Endodermal cell (in vitro differentiated cells): Measurements from ENCODE around the gene BHLHE40. TPM values are rescaled to one million over a fixed set of nuclear protein-coding genes. Genes with fewer than 3 reads are reported as not detected.

Experiments
- DNase-seq: peaks from one replicate; pipeline ENCODE4 v3.0.0-alpha.2; 2017
- H3K27ac ChIP-seq: 2 replicates; pipeline ENCODE4 v1.5.1; 2013; ENCODE audit warnings: mild to moderate bottlenecking, low read depth, low read length, moderate library complexity
- H3K27me3 ChIP-seq: 2 replicates; pipeline ENCODE4 v1.6.1; 2013; ENCODE audit warnings: mild to moderate bottlenecking, low read length, moderate library complexity; ENCODE audit not compliant: insufficient read depth, control insufficient read depth, poor library complexity, severe bottlenecking
- H3K36me3 ChIP-seq: 2 replicates; pipeline ENCODE4 v1.7.0; 2013; ENCODE audit warnings: mild to moderate bottlenecking, low read length, moderate library complexity; ENCODE audit not compliant: control insufficient read depth, insufficient read depth
- H3K4me1 ChIP-seq: one replicate; pipeline ENCODE4 v1.7.0; 2013; ENCODE audit warnings: low read length; ENCODE audit not compliant: control insufficient read depth, insufficient read depth
- H3K4me3 ChIP-seq: 2 replicates; pipeline ENCODE4 v1.5.1; 2013; ENCODE audit warnings: mild to moderate bottlenecking, low read length, moderate library complexity
- H3K9ac ChIP-seq: 2 replicates; pipeline ENCODE4 v1.6.1; 2013; ENCODE audit warnings: mild to moderate bottlenecking, low read length, moderate library complexity; ENCODE audit not compliant: poor library complexity, severe bottlenecking; ENCODE audit errors: extremely low read depth
- H3K9me3 ChIP-seq: 2 replicates; pipeline ENCODE4 v1.6.1; 2013; ENCODE audit warnings: mild to moderate bottlenecking, low read length, moderate library complexity; ENCODE audit not compliant: control insufficient read depth
- H3K27ac Mint-ChIP-seq: 2 replicates; pipeline ENCODE4 v1.8.0; 2020; ENCODE audit warnings: mixed read lengths
- H3K27me3 Mint-ChIP-seq: 2 replicates; pipeline ENCODE4 v1.8.0; 2021; ENCODE audit warnings: mild to moderate bottlenecking, mixed read lengths; ENCODE audit not compliant: insufficient read depth
- H3K36me3 Mint-ChIP-seq: 2 replicates; pipeline ENCODE4 v1.8.0; 2020; ENCODE audit warnings: low read depth, mixed read lengths
- H3K4me1 Mint-ChIP-seq: 2 replicates; pipeline ENCODE4 v1.8.0; 2020; ENCODE audit warnings: mixed read lengths
- H3K4me3 Mint-ChIP-seq: 2 replicates; pipeline ENCODE4 v1.8.0; 2020; ENCODE audit warnings: mild to moderate bottlenecking, moderate library complexity, mixed read lengths
- H3K9me3 Mint-ChIP-seq: 2 replicates; pipeline ENCODE4 v1.8.0; 2020; ENCODE audit warnings: mild to moderate bottlenecking, mixed read lengths
- CTCF ChIP-seq: fragments of 200-600 bp; sonication (generic); conservative IDR thresholded peaks from 2 replicates; pipeline ENCODE4 v1.5.0; 2021; ENCODE audit warnings: antibody characterized with exemption, mild to moderate bottlenecking
- WGBS, 2 experiments: methylation state at CpG; one replicate each; pipeline versions ENCODE4 v1.1.5 to v1.1.7; 2013; ENCODE audit warnings: missing lambda C conversion rate in 2 of 2, mixed read lengths in 1 of 2; ENCODE audit not compliant: insufficient coverage in 1 of 2, insufficient read length in 1 of 2; 5-methylcytosine and 5-hydroxymethylcytosine counted together
- total RNA-seq, 2 donors: library from RNA; stranded (reverse); fragmentation: NEBNext Ultra II Directional in 1 of 2; extraction: Animal tissue kit (Norgen Biotek cat#: 25700) in 1 of 2; gene quantifications; 2 replicates in 1 of 2; 3 replicates in 1 of 2; pipeline ENCODE4 v1.2.1, GENCODE V29; 2021

Gene BHLHE40
- total RNA-seq, 2 donors from 2014 or later, result 2.6 to 2.9 TPM

- WGBS, 2 experiments, result 95% methylated on average over 5 to 9 of the region's 10 CpGs
- Histone ChIP-seq H3K36me3 (no peaks in the 10 kb centered on the region), H3K4me1 (no peaks in the 10 kb centered on the region), H3K9me3 (no peaks in the 10 kb centered on the region), H3K27ac (no peak overlapping the region), H3K4me3 (no peak overlapping the region), H3K9ac (no peak overlapping the region), H3K27me3 (no peaks in the 10 kb centered on the region)
- TF ChIP-seq CTCF, result no peak
- no peak for DNase-seq
- H3K36me3 Mint-ChIP-seq, result no peaks in the 10 kb centered on the region
- H3K27ac Mint-ChIP-seq, result no peak overlapping the region
- peaks cover 2% of the 10 kb centered on the region for H3K4me1 Mint-ChIP-seq
- no peak overlapping the region for H3K4me3 Mint-ChIP-seq
- no peaks in the 10 kb centered on the region for H3K9me3 Mint-ChIP-seq
- no peaks in the 10 kb centered on the region for H3K27me3 Mint-ChIP-seq
Measured at GRCh38 chr3:4945324-4945723, 33.9 kb upstream of the BHLHE40 start.

GRCh38 chr3:4947028-4947427, 32.2 kb upstream of the BHLHE40 start:
- WGBS, 2 experiments, result 96 to 100% methylated on average over 3 to 5 of the region's 5 CpGs
- TF ChIP-seq CTCF, result no peak
- no peaks in the 10 kb centered on the region for H3K9me3 Mint-ChIP-seq

GRCh38 chr3:4948395-4948794, 30.8 kb upstream of the BHLHE40 start:
- Mint-ChIP-seq H3K27me3 (no peaks in the 10 kb centered on the region), H3K4me3 (no peak overlapping the region), H3K27ac (no peak overlapping the region), H3K36me3 (no peaks in the 10 kb centered on the region), H3K4me1 (peaks cover 2% of the 10 kb centered on the region), H3K9me3 (no peaks in the 10 kb centered on the region)
- DNase-seq, result no peak
- H3K27me3 ChIP-seq, result no peaks in the 10 kb centered on the region
- no peaks in the 10 kb centered on the region for H3K36me3 ChIP-seq
- WGBS, 2 experiments, result 97 to 100% methylated on average over 2 to 4 of the region's 4 CpGs
- no peaks in the 10 kb centered on the region for H3K9me3 ChIP-seq
- no peak overlapping the region for H3K4me3 ChIP-seq
- no peak for TF ChIP-seq CTCF
- H3K27ac ChIP-seq, result no peak overlapping the region
- no peaks in the 10 kb centered on the region for H3K4me1 ChIP-seq
- no peak overlapping the region for H3K9ac ChIP-seq

More at GRCh38 chr3:4947028-4947427, 32.2 kb upstream of the BHLHE40 start:
- H3K27me3 Mint-ChIP-seq, result no peaks in the 10 kb centered on the region
- H3K36me3 Mint-ChIP-seq, result no peaks in the 10 kb centered on the region
- no peak overlapping the region for H3K9ac ChIP-seq
- H3K9me3 ChIP-seq, result no peaks in the 10 kb centered on the region
- no peak overlapping the region for H3K4me3 ChIP-seq
- H3K27ac Mint-ChIP-seq, result no peak overlapping the region
- H3K36me3 ChIP-seq, result no peaks in the 10 kb centered on the region
- no peaks in the 10 kb centered on the region for H3K4me1 ChIP-seq
- no peak for DNase-seq
- no peaks in the 10 kb centered on the region for H3K27me3 ChIP-seq
- H3K4me1 Mint-ChIP-seq, result peaks cover 2% of the 10 kb centered on the region
- no peak overlapping the region for H3K4me3 Mint-ChIP-seq
- H3K27ac ChIP-seq, result no peak overlapping the region
